Measurements from ENCODE around the gene PARD3B.

The PARD3B gene

DNA sequence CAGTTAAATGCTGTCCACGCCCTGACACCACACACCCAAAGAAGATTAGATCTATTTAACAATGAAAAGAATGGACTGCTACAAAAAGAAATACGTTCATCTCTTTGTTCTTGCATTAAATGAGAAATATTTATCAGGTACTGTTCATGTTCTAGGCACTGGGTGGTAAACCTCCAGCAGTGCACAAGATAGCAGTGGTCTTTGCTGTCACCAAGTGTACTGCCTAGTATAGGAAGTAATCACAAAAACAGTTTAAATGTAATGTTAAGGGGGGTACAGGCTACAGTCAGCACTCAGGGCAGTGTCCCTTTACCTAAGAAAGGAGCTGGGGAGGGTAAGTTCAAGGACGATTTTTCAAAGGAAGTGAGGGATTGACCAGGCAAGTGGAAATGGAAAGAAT lies 443.6 kb downstream of the PARD3B start:
- no peaks in the 10 kb centered on the region for H3F3A ChIP-seq (ENCODE audit: control insufficient read depth, insufficient read depth)
- TF ChIP-seq EZH2phosphoT487 (IDR thresholded peaks at IDR 0.05; ENCODE audit: borderline replicate concordance, low read length) = no peak
- TF ChIP-seq, protein P1, sequence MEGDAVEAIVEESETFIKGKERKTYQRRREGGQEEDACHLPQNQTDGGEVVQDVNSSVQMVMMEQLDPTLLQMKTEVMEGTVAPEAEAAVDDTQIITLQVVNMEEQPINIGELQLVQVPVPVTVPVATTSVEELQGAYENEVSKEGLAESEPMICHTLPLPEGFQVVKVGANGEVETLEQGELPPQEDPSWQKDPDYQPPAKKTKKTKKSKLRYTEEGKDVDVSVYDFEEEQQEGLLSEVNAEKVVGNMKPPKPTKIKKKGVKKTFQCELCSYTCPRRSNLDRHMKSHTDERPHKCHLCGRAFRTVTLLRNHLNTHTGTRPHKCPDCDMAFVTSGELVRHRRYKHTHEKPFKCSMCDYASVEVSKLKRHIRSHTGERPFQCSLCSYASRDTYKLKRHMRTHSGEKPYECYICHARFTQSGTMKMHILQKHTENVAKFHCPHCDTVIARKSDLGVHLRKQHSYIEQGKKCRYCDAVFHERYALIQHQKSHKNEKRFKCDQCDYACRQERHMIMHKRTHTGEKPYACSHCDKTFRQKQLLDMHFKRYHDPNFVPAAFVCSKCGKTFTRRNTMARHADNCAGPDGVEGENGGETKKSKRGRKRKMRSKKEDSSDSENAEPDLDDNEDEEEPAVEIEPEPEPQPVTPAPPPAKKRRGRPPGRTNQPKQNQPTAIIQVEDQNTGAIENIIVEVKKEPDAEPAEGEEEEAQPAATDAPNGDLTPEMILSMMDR (IDR thresholded peaks at IDR 0.05; ENCODE audit: low read depth, low read length, poor library complexity, severe bottlenecking) = no peak

GRCh38 chr2:204989877-204990276 lies 444.6 kb downstream of the PARD3B start:
- TF ChIP-seq, protein P1 (IDR thresholded peaks at IDR 0.05; ENCODE audit: low read depth, low read length, poor library complexity, severe bottlenecking) = no peak
- no peak for TF ChIP-seq EZH2phosphoT487 (IDR thresholded peaks at IDR 0.05; ENCODE audit: borderline replicate concordance, low read length)
- Histone ChIP-seq H3K4me1 (ENCODE audit: control insufficient read depth, low read length) (no peaks in the 10 kb centered on the region), H3K9me3 (ENCODE audit: control insufficient read depth, insufficient read depth, low read length) (no peaks in the 10 kb centered on the region), H3K4me3 (ENCODE audit: low read length) (no peak overlapping the region), H3K27me3 (ENCODE audit: control insufficient read depth, low read length) (no peaks in the 10 kb centered on the region), H3K9me2 (replicated peaks; ENCODE audit: control insufficient read depth, low read length) (no peaks in the 10 kb centered on the region), H3K4me2 (ENCODE audit: low read length) (no peak overlapping the region), H3K27ac (ENCODE audit: low read depth, low read length) (no peak overlapping the region), H4K20me1 (ENCODE audit: control insufficient read depth, insufficient read depth, low read depth, low read length) (no peaks in the 10 kb centered on the region), H3K36me3 (ENCODE audit: control insufficient read depth, low read length) (no peaks in the 10 kb centered on the region), H3F3A (ENCODE audit: control insufficient read depth, insufficient read depth) (no peaks in the 10 kb centered on the region), H3K79me2 (ENCODE audit: control insufficient read depth, low read length) (no peaks in the 10 kb centered on the region)

More for the DNA sequence above, 443.6 kb downstream of the PARD3B start:
- Histone ChIP-seq H3K4me1 (ENCODE audit: control insufficient read depth, low read length) (no peaks in the 10 kb centered on the region), H3K9me2 (replicated peaks; ENCODE audit: control insufficient read depth, low read length) (no peaks in the 10 kb centered on the region), H3K27ac (ENCODE audit: low read depth, low read length) (no peak overlapping the region), H4K20me1 (ENCODE audit: control insufficient read depth, insufficient read depth, low read depth, low read length) (no peaks in the 10 kb centered on the region), H3K9me3 (ENCODE audit: control insufficient read depth, insufficient read depth, low read length) (no peaks in the 10 kb centered on the region), H3K27me3 (ENCODE audit: control insufficient read depth, low read length) (no peaks in the 10 kb centered on the region), H3K4me2 (ENCODE audit: low read length) (no peak overlapping the region), H3K4me3 (ENCODE audit: low read length) (no peak overlapping the region), H3K79me2 (ENCODE audit: control insufficient read depth, low read length) (no peaks in the 10 kb centered on the region), H3K36me3 (ENCODE audit: control insufficient read depth, low read length) (no peaks in the 10 kb centered on the region)

GRCh38 chr2:205001300-205001966 lies 456.2 kb downstream of the PARD3B start:
- H3K27ac ChIP-seq (ENCODE audit: low read depth, low read length) = no peak overlapping the region
- no peaks in the 10 kb centered on the region for H3F3A ChIP-seq (ENCODE audit: control insufficient read depth, insufficient read depth)
- H4K20me1 ChIP-seq (ENCODE audit: control insufficient read depth, insufficient read depth, low read depth, low read length) = no peaks in the 10 kb centered on the region
- H3K4me1 ChIP-seq (ENCODE audit: control insufficient read depth, low read length) = no peaks in the 10 kb centered on the region
- no peaks in the 10 kb centered on the region for H3K9me3 ChIP-seq (ENCODE audit: control insufficient read depth, insufficient read depth, low read length)
- no peaks in the 10 kb centered on the region for H3K79me2 ChIP-seq (ENCODE audit: control insufficient read depth, low read length)
- H3K4me2 ChIP-seq (ENCODE audit: low read length) = no peak overlapping the region
- no peak for TF ChIP-seq EZH2phosphoT487 (IDR thresholded peaks at IDR 0.05; ENCODE audit: borderline replicate concordance, low read length)
- TF ChIP-seq, protein P1 (IDR thresholded peaks at IDR 0.05; ENCODE audit: low read depth, low read length, poor library complexity, severe bottlenecking) = no peak
- no peaks in the 10 kb centered on the region for H3K27me3 ChIP-seq (ENCODE audit: control insufficient read depth, low read length)
- no peaks in the 10 kb centered on the region for H3K36me3 ChIP-seq (ENCODE audit: control insufficient read depth, low read length)
- no peak overlapping the region for H3K4me3 ChIP-seq (ENCODE audit: low read length)
- no peaks in the 10 kb centered on the region for H3K9me2 ChIP-seq (replicated peaks; ENCODE audit: control insufficient read depth, low read length)
